ENCODE results near the gene PRRT4.
A peak's percentile ranks its signal among the peaks of the same experiment; 100 is the strongest.

PRRT4 gene

DNA sequence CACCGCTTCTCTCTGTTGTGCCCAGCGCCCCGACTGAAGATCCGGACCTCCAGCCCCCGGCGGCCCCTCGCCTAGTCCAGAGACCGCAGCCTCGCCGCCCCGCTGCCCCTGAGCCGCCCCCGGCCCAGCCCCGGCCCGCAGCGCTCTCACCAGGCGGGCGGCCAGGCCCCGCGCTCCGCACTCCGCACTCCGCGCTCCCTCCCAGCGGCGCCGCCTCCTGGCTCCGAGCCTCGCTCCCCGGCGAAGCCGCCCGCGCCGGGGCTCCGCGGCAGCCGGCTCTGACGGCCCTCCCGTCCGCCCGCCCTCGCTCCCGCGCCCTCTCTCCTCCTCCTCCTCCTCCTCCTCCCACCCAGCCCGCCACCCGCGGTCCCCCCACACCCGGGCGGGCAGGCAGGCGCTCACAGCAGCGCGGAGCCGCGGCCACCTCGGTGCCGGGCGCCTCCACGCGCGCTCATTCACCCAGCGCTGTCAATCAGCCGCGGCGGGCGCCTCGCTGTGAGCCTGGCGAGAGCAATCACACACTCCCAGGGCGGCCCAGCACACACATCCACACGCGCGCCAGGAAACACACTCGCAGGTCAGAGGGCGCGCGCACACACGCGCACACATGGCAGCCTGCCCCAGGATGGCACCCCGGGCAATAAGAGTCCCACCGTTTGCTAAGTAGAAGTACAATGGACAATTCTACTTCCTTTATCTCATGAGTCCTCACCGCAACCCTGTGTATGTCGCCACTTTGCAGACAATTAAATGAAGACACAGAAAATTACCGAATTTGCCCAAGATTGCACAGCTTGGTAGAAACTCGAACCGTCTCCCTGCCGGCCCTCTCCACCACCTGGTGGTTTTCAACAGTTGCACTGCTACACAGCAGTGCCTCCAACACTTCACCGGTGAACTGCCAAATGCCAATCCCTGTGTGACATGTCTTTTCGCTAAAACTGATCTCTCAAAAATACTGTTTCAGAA, at the start of gene PRRT4:
PRRT4 (minus strand) TSS at position 280 of the 969 bp plus-strand sequence.
- DNase-seq, result peak; percentile 28

DNA sequence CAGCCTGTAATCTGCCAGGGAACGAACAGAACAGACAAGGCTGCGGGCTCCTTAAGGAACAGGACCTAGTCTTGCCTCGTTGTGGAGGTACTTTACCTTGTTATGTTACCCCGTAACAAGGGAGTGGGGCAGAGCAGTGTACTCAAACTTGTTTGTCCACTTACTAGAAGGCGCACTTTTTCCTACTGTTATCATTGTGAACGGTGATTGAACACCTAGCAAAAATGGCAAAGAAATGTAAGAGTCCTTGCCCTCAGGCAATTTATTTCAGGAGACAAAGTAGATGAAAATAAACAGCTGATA, 48.9 kb upstream of the PRRT4 start:
- DNase-seq, result no peak

DNA sequence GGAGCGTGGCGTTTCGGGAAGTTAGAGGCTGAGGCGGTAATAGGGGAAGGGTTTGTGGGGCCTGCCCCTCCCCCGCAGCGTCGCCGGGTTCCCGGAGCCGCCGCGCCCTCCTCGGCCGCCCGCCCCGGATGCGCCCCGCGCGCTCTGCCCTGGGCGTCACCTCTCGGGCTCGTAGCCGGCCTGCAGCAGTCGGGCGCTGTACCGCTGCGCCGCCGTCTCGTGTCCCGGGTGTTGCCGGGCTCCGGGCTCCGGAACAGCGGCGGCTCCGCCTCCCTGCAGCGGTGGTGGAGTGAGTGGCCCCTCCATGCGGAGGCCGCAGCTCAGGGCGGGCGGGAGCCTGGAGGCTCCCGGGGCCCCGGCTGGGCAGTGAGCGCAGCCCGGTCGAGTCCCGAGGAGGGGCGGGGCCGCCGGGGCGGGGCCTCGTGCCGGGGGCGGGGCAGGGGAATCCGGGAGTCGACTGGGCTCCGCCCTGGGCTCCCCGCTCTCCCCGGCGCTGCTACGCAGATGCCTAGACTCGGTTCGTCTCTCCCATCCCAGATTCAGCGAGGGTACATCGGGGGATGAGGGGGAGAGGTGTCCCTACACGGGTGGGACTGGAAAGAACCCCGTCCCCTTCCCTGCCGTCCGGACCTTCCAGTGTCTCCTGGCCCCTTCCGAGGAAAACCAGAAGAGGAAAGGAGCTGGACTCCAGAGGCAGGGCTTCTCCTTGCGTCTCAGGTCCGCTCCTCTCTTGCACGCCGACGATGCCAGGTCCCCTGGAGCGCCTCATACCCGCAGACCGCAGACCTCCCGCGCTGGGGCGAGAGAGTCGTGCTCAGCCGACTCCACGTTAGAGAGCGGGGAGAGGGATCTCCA, 48.3 kb upstream of the PRRT4 start, which contains the start of gene IMPDH1:
IMPDH1 (minus strand) TSS at position 387 of the 855 bp plus-strand sequence; CDS start at position 306, 81 bp downstream.
- peak; percentile 74 for DNase-seq

- no peak for DNase-seq
These were observed 47.5 kb upstream of the PRRT4 start for GRCh38 chr7:128408709-128409595.

- no peak for DNase-seq
These were observed 46.5 kb upstream of the PRRT4 start for GRCh38 chr7:128407751-128408708.

DNA sequence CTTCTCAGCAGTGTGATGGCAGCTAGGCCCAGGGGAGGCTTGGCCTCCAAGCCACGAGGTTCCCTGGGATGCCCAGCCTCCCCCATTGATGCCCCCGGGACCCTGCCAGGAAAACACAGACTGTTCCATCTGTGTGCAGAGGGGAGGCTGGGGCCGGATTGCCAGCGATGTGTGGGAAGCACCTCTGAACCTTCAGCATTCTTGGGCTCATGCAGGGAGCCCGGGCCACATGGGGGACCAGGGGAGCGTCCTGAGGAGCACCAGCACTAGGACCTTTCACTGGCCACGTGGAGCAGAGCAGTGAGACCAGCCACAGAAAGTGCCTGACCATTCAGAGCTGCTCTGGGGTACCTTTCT, 45.7 kb upstream of the PRRT4 start:
- DNase-seq, result no peak

DNA sequence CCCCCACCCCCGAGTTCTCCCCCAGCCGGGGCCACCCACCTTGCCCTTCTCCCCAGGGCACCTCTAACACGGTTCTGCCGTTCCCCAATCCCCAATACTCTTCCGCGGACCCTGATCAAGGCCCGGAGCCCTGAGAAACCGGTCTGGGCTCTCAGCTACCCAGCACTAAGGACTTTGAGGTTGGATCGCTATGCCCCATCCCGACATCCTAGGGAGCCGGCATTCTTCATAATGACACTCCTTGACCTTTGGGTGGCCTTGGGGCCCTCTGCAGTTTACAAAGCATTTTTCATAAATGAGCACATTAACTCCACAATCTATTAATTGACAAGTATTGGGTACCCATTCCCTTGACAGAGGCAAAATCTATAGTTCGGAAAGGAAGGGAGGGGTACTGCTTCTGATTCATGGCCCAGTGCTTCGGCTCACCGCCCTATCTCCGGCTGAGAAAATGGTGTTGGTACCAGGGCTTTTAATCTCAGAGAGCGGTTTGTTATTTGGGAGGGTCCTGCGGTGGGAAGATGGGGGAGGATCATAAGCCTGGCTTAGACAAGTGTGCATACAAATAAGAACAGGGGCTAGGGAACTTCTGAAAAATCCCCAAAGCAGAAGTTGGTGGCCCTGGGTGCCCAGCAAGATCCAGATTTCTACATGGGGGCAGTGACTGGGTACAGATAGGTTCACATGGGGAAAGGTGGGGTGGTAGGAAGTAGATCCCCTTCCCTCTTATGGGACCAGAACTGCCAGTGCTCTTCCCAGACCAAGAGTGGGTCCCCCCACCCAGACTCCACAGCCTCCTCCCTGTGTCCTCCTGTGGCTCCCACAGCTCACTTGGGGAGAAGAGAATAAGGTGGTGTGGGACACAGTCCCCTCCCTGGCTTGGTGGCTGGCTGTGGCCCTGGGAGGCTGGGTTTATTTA, 45.1 kb upstream of the PRRT4 start:
- DNase-seq, result no peak

DNA sequence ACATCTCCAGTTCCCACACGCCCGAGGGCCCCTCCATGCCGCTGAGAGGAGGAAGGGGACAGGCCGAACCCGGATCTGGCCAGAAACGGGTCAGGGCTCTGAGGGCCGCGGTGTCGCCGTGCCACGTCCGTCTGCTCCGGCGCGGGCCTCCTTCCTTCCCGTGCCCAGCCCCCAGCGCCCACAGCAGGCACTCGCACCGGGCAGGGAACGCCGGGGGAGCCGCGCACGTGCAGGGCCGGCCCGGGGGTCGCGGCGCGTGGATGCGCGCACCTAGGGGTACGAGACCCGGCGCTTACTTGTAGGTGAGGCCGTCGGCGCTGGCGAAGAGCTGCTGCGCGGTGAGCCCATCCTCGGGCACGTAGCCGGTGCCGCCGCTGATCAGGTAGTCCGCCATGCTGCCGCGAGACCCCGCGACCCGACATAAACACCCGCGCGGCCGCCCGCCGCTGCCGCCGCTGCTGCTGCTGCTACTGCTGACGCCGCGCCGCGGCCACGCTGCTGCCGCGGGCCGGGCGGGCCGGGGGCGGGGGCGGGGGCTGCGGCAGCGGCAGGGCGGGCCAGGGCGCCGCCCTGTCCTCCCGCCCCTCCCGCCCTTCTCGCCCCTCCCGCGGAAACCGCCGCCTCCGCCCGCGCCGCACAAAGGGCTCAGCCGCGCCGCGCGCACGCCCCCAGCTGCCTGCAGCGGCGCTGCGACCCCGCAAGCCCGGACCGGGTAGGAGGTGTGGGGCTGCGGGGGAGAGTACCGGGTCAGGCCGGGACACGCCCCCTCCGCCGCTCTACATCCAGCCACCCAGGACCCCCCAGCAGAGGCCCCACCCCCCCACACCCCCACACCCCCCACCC, 44.2 kb upstream of the PRRT4 start:
- DNase-seq, result no peak

DNA sequence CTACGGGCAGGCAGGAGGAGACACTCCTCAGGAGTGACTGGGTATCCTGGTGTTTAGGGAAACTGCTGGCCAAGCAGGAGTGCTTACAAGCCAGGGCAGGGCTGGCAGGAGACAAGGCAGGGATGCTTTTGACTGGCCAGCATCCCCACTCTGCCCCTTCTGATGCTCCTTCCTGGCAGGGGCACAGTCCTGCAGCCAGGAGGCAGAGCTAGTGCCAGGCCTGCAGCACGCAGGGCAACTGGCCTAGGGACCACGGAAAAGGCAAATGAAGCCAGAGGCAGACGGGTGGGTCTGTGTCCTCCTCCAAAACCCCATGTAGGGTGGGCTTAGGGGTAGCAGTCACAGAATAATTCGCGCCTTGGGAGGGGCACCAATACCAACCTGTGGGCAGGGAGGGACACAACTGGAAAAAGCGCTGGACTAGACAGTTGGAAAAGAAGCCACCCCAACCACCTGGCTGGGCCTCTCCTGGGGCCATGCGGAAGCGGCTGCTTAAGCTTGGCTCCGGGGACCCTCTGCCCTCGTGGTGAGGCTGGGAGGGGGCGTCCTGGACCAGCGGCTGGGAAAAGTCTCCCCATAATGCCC, 43.5 kb upstream of the PRRT4 start:
- DNase-seq, result no peak

GRCh38 chr7:128404143-128404681, 42.7 kb upstream of the PRRT4 start:
- DNase-seq, result no peak

DNA sequence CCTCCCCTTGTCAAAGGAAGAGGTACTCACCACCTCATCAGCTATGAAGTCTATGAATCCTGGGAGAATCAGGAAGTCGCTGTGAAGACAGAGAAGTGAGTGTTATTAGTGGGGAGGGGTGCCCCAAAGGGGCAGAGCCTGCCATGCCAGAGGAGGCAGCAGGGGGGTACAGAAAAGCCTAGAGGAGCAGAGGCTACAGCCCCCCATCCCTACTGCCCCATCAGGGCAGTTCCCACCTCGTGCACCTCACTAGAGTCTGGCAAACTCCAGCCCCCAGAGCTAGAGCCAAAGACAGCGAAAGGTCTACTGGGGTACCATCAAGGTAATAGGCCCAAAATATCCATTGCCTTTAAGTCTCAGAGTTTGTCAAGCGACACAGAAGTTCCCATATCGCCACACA, 42.2 kb upstream of the PRRT4 start:
- no peak for DNase-seq

DNA sequence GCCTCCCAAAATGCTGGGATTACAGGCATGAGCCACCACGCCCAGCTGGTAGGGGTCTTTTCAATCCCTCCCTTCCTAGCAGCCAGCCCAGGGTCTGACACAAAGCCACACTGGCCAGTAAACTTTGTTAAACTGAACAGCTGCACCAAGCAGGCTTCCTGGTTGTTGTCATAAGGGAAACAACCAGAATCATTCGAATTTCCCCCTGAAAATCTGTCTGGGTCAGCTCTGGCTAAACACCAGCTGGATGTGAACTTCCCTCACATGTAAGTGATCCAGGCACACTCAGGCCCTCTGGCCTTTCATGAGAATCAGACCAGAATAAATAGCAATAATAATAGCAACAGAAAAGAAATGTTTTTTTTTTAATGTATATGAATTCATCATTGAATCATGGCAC, 40.9 kb upstream of the PRRT4 start:
- no peak for DNase-seq

- no peak for DNase-seq
These were observed 39.1 kb upstream of the PRRT4 start for GRCh38 chr7:128400566-128400965.

DNA sequence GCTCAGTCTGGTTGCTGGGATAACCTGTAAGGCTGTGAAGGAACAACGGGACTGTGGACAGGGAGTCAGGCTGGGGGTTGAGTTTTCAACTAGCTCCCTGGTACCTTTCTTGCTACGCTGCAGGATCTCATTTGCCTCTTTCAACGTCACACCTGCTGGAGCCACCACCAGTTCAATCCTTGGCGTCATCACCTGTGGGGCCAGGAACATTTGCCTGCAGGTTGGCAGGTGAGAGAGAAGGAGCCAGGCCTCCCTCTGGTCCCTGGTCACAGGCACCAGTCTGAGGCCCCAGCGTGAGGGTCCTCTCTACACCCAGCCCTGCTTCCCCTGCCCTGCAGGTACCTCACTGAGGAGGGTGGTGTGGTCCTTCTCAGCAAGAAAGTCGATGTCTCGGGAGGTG, 38.5 kb upstream of the PRRT4 start:
- DNase-seq, result no peak

GRCh38 chr7:128398841-128399135, 37.3 kb upstream of the PRRT4 start:
- DNase-seq, result no peak

DNA sequence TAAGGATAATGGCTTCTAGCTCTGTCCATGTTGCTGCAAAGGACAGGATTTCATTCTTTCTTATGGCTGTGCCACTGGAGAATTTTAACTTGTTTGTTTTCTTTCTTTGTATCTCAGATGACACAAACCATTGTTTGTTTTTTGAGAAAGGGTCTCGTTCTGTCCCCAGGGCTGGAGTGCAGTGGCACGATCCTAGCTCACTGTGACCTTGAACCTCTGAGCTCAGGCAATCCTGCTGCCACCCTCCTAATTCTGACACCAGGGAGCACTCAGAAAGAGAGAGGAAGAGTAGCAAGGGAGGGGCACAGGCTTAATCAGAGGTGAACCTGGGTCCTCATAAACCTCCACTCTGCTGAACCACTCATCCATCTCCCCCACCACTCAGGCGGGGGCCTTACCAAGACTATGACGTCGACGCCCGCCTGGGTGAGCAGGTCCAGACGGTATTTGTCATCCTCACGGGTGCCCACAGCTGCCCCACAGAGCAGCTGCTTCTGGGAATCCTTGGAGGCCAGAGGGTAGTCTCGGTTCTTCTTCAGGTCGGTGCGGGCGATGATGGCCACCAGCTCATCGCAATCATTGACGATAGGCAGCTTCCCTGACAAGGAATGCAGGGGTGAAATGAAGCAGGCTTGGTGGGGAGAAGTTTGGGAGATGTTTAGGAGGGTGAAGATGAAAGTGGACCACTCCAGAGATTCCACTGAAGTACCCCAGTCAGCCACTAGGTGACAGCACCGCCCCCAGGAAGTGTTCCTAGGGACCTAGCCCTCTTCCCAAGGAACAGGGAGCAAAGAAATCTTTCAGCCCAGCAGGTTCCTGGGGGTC, 36.7 kb upstream of the PRRT4 start:
- peak; percentile 54 for DNase-seq

DNA sequence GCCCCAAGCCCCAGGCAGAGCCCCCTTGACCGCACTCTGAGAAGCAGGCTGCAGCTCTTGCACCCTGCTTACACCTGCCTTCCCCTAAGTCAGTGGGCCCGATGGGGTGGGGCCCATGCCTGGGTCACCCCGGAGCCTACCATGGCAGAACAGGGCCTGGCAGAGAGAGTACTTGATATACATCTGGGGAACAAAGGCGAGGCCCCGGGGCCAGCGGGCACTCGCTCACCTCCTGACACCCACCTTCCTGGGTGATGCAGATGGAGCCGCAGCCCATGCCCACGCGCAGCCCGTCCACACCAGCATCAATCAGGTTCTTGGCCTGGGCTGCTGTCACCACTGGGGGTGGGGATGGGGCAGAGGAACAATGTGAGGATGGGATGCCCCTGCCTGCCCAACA, 34.9 kb upstream of the PRRT4 start:
- DNase-seq, result no peak

DNA sequence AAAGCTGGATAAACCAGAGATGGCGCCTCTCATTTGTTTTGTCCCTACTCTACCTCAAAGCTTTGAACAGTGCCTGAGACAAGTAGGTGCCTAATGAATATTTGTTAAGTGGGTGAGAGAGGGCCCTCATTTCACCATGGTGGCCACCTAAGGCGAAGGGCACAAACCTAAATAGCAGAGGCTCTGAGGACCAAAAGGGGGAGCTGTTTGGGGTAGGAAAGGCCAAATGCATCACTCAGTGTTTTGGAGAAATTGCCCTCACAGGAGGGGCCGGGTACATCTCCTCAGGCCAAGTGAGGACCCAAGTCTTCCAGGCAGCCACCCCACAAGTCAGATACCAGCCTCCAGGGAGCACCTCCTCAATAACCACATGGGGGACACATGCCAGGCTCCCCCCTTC, 34.3 kb upstream of the PRRT4 start:
- no peak for DNase-seq
